Cardiac muscle cell (in vitro differentiated cells and primary cell): Measurements from ENCODE around the gene PRM2. TPM values are rescaled to one million over a fixed set of nuclear protein-coding genes. Genes with fewer than 3 reads are reported as not detected.

Experiments used
- DNase-seq, 2 donors: peaks; one replicate each; pipeline versions ENCODE4 v3.0.0 to v3.0.0-alpha.2; 2010 to 2017; ENCODE audit warnings: low read depth in 1 of 2, low spot score in 1 of 2
- H3K27ac ChIP-seq: fragments of 200-600 bp; sonication (generic); 2 replicates; pipeline ENCODE4 v1.5.1; 2016
- H3K27me3 ChIP-seq: fragments of 200-600 bp; sonication (generic); 2 replicates; pipeline ENCODE4 v1.6.0; 2016; ENCODE audit warnings: control low read depth
- H3K36me3 ChIP-seq: fragments of 200-600 bp; sonication (generic); 2 replicates; pipeline ENCODE4 v1.5.1; 2016; ENCODE audit warnings: control low read depth
- H3K4me1 ChIP-seq: fragments of 200-600 bp; sonication (generic); 2 replicates; pipeline ENCODE4 v1.8.1; 2017; ENCODE audit warnings: low read depth, mild to moderate bottlenecking, mixed run types
- H3K4me3 ChIP-seq: fragments of 200-600 bp; sonication (generic); 2 replicates; pipeline ENCODE4 v1.5.1; 2016; ENCODE audit warnings: mild to moderate bottlenecking
- H3K9me3 ChIP-seq: fragments of 200-600 bp; sonication (generic); 2 replicates; pipeline ENCODE4 v1.5.1; 2017; ENCODE audit warnings: low read depth, mild to moderate bottlenecking, control low read depth
- CTCF ChIP-seq: IDR thresholded peaks from 2 replicates; pipeline ENCODE4 v1.5.1; 2012; ENCODE audit warnings: low read depth, mild to moderate bottlenecking, low read length
- polyA plus RNA-seq: library from polyadenylated mRNA; unstranded; fragments of >200 nt; fragmentation: Nextera tagmentation; extraction: Ambion mirVana; gene quantifications from 2 replicates; pipeline ENCODE4 v1.2.1, GENCODE V29; 2016
- total RNA-seq: library from RNA; depleted of rRNA; stranded (reverse); fragments of >200 nt; gene quantifications from 2 replicates; pipeline ENCODE4 v1.2.3, GENCODE V29; 2016

Gene PRM2
- total and polyA plus RNA-seq, 2 experiments from 2014 or later: 0.42 TPM; not detected in 1

GRCh38 chr16:11245988-11246387, 30.3 kb downstream of the PRM2 start:
- Histone ChIP-seq H3K27me3 (no peaks in the 10 kb centered on the region), H3K27ac (no peak overlapping the region), H3K4me3 (no peak overlapping the region), H3K9me3 (no peaks in the 10 kb centered on the region), H3K4me1 (peaks cover 2% of the 10 kb centered on the region), H3K36me3 (no peaks in the 10 kb centered on the region)
- TF ChIP-seq CTCF: no peak
- DNase-seq: no peak

- Histone ChIP-seq H3K27ac (no peak overlapping the region), H3K36me3 (no peaks in the 10 kb centered on the region), H3K4me3 (no peak overlapping the region), H3K27me3 (no peaks in the 10 kb centered on the region), H3K4me1 (peaks cover 2% of the 10 kb centered on the region), H3K9me3 (no peaks in the 10 kb centered on the region)
- TF ChIP-seq CTCF: no peak
- no peak for DNase-seq
Measured at GRCh38 chr16:11245222-11245737, 31.0 kb downstream of the PRM2 start.

GRCh38 chr16:11242658-11243057, 33.6 kb downstream of the PRM2 start:
- no peak for TF ChIP-seq CTCF
- no peaks in the 10 kb centered on the region for H3K36me3 ChIP-seq
- DNase-seq: no peak
- no peak overlapping the region for H3K4me3 ChIP-seq
- peaks cover 2% of the 10 kb centered on the region for H3K4me1 ChIP-seq
- H3K9me3 ChIP-seq: no peaks in the 10 kb centered on the region
- H3K27ac ChIP-seq: no peak overlapping the region
- no peaks in the 10 kb centered on the region for H3K27me3 ChIP-seq

GRCh38 chr16:11241480-11242204, 34.6 kb downstream of the PRM2 start:
- no peak overlapping the region for H3K27ac ChIP-seq
- H3K27me3 ChIP-seq: no peaks in the 10 kb centered on the region
- TF ChIP-seq CTCF: no peak
- no peak overlapping the region for H3K4me3 ChIP-seq
- H3K36me3 ChIP-seq: no peaks in the 10 kb centered on the region
- H3K9me3 ChIP-seq: no peaks in the 10 kb centered on the region
- H3K4me1 ChIP-seq: peaks cover 2% of the 10 kb centered on the region
- no peak for DNase-seq

GRCh38 chr16:11240636-11241473, 35.4 kb downstream of the PRM2 start:
- H3K9me3 ChIP-seq: no peaks in the 10 kb centered on the region
- no peak for TF ChIP-seq CTCF
- no peaks in the 10 kb centered on the region for H3K36me3 ChIP-seq
- H3K27ac ChIP-seq: no peak overlapping the region
- peak in 1 of 2 donors; percentile 46 for DNase-seq
- H3K4me3 ChIP-seq: no peak overlapping the region
- H3K4me1 ChIP-seq: peaks cover 2% of the 10 kb centered on the region
- no peaks in the 10 kb centered on the region for H3K27me3 ChIP-seq
